ENCODE data around the gene SLC36A3.

SLC36A3 gene

GRCh38 chr5:151267491-151268260 is 35.9 kb downstream of the SLC36A3 start:
- H4K91ac ChIP-seq (ENCODE audit: low read depth, low read length), result no peak overlapping the region
- no peak overlapping the region for H2AK5ac ChIP-seq (ENCODE audit: low read length)
- H2BK120ac ChIP-seq (ENCODE audit: insufficient read depth, low read length, poor library complexity), result no peak overlapping the region
- no peak overlapping the region for H3K14ac ChIP-seq (ENCODE audit: low read length)
- DNase-seq, result peak; percentile 86 to 94
- no peak overlapping the region for H3K9ac ChIP-seq (ENCODE audit: low read length)
- H3K9me3 ChIP-seq (ENCODE audit: insufficient read depth, low read depth, low read length), result no peaks in the 10 kb centered on the region
- peaks cover 20 to 33% of the 10 kb centered on the region in 2 experiments for H3K4me1 ChIP-seq (ENCODE audit: control insufficient read depth in 1 of 2, insufficient read depth in 2 of 2, low read length in 2 of 2)
- H2AFZ ChIP-seq (ENCODE audit: insufficient read depth, low read length, poor library complexity), result no peak overlapping the region
- no CpG with 5 or more reads among the region's 11 CpGs for WGBS (ENCODE audit: extremely low coverage, insufficient coverage, insufficient read length)
- peaks cover 3 to 8% of the 10 kb centered on the region in 2 experiments for H3K36me3 ChIP-seq (ENCODE audit: control insufficient read depth in 1 of 2, insufficient read depth in 2 of 2, low read length in 2 of 2)
- no peak overlapping the region for H3K4me2 ChIP-seq (ENCODE audit: low read length)
- no peak overlapping the region for H3K18ac ChIP-seq (ENCODE audit: low read length)
- H2BK12ac ChIP-seq (ENCODE audit: low read length), result no peak overlapping the region
- H4K12ac ChIP-seq (ENCODE audit: low read depth, low read length), result no peak overlapping the region
- H2BK5ac ChIP-seq (ENCODE audit: low read depth, low read length, poor library complexity), result no peak overlapping the region
- peaks cover 2% of the 10 kb centered on the region for H3K79me1 ChIP-seq (ENCODE audit: low read length)
- H4K8ac ChIP-seq (ENCODE audit: low read depth, low read length), result no peak overlapping the region
- H3K27me3 ChIP-seq (ENCODE audit: insufficient read depth, low read length), result no peaks in the 10 kb centered on the region
- no peak overlapping the region for H3K4ac ChIP-seq (ENCODE audit: low read depth, low read length)
- H3K79me2 ChIP-seq (ENCODE audit: control insufficient read depth, insufficient read depth, low read length, poor library complexity), result no peaks in the 10 kb centered on the region
- no peak overlapping the region for H3K4me3 ChIP-seq (ENCODE audit: low read depth, low read length)
- H3K23ac ChIP-seq (ENCODE audit: low read length), result no peak overlapping the region
- peak overlapping the region; percentile 9 for H3K27ac ChIP-seq (ENCODE audit: low read depth, low read length)

- Histone ChIP-seq H3K23ac (ENCODE audit: low read length) (no peak overlapping the region), H3K79me1 (ENCODE audit: low read length) (peaks cover 6% of the 10 kb centered on the region), H2AK5ac (ENCODE audit: low read length) (no peak overlapping the region), H3K14ac (ENCODE audit: low read length) (peak overlapping the region; percentile 60), H3K79me2 (ENCODE audit: control insufficient read depth, insufficient read depth, low read length, poor library complexity) (peaks cover 3% of the 10 kb centered on the region), H2AFZ (ENCODE audit: insufficient read depth, low read length, poor library complexity) (no peak overlapping the region), H3K36me3 (ENCODE audit: control insufficient read depth in 1 of 2, insufficient read depth in 2 of 2, low read length in 2 of 2) (peaks cover 7 to 10% of the 10 kb centered on the region in 2 experiments), H3K4me2 (ENCODE audit: low read length) (no peak overlapping the region), H3K18ac (ENCODE audit: low read length) (peak overlapping the region; percentile 27), H2BK120ac (ENCODE audit: insufficient read depth, low read length, poor library complexity) (no peak overlapping the region), H3K27me3 (ENCODE audit: insufficient read depth, low read length) (no peaks in the 10 kb centered on the region), H3K4ac (ENCODE audit: low read depth, low read length) (no peak overlapping the region), H4K12ac (ENCODE audit: low read depth, low read length) (no peak overlapping the region), H3K9ac (ENCODE audit: low read length) (no peak overlapping the region), H2BK5ac (ENCODE audit: low read depth, low read length, poor library complexity) (no peak overlapping the region), H3K9me3 (ENCODE audit: insufficient read depth, low read depth, low read length) (no peaks in the 10 kb centered on the region), H4K8ac (ENCODE audit: low read depth, low read length) (no peak overlapping the region), H2BK12ac (ENCODE audit: low read length) (peak overlapping the region; percentile 52), H3K4me1 (ENCODE audit: control insufficient read depth in 1 of 2, insufficient read depth in 2 of 2, low read length in 2 of 2) (peaks cover 20 to 30% of the 10 kb centered on the region in 2 experiments), H3K4me3 (ENCODE audit: low read depth, low read length) (no peak overlapping the region), H3K27ac (ENCODE audit: low read depth, low read length) (no peak overlapping the region), H4K91ac (ENCODE audit: low read depth, low read length) (no peak overlapping the region)
- DNase-seq, result peak in 1 of 2 donors; percentile 38
- no CpG with 5 or more reads among the region's 1 CpG for WGBS (ENCODE audit: extremely low coverage, insufficient coverage, insufficient read length)
Measured at GRCh38 chr5:151264113-151264512, 39.5 kb downstream of the SLC36A3 start.

- Histone ChIP-seq H4K12ac (ENCODE audit: low read depth, low read length) (no peak overlapping the region), H2AK5ac (ENCODE audit: low read length) (no peak overlapping the region), H3K9ac (ENCODE audit: low read length) (no peak overlapping the region), H3K4me3 (ENCODE audit: low read depth, low read length) (no peak overlapping the region), H3K79me1 (ENCODE audit: low read length) (peaks cover 16% of the 10 kb centered on the region), H4K91ac (ENCODE audit: low read depth, low read length) (no peak overlapping the region), H3K14ac (ENCODE audit: low read length) (no peak overlapping the region), H3K79me2 (ENCODE audit: control insufficient read depth, insufficient read depth, low read length, poor library complexity) (peaks cover 3% of the 10 kb centered on the region), H3K4me1 (ENCODE audit: control insufficient read depth in 1 of 2, insufficient read depth in 2 of 2, low read length in 2 of 2) (peaks cover 30 to 36% of the 10 kb centered on the region in 2 experiments), H3K27me3 (ENCODE audit: insufficient read depth, low read length) (no peaks in the 10 kb centered on the region), H3K4ac (ENCODE audit: low read depth, low read length) (no peak overlapping the region), H2BK120ac (ENCODE audit: insufficient read depth, low read length, poor library complexity) (no peak overlapping the region), H2BK5ac (ENCODE audit: low read depth, low read length, poor library complexity) (no peak overlapping the region), H3K23ac (ENCODE audit: low read length) (no peak overlapping the region), H4K8ac (ENCODE audit: low read depth, low read length) (no peak overlapping the region), H3K36me3 (ENCODE audit: control insufficient read depth in 1 of 2, insufficient read depth in 2 of 2, low read length in 2 of 2) (peaks cover 7 to 10% of the 10 kb centered on the region in 2 experiments), H3K18ac (ENCODE audit: low read length) (no peak overlapping the region), H3K27ac (ENCODE audit: low read depth, low read length) (no peak overlapping the region), H3K9me3 (ENCODE audit: insufficient read depth, low read depth, low read length) (no peaks in the 10 kb centered on the region), H3K4me2 (ENCODE audit: low read length) (no peak overlapping the region), H2AFZ (ENCODE audit: insufficient read depth, low read length, poor library complexity) (no peak overlapping the region), H2BK12ac (ENCODE audit: low read length) (no peak overlapping the region)
- DNase-seq, result no peak
- WGBS (ENCODE audit: extremely low coverage, insufficient coverage, insufficient read length), result no CpG with 5 or more reads among the region's 3 CpGs
Measured at GRCh38 chr5:151262532-151262931, 41.0 kb downstream of the SLC36A3 start.

GRCh38 chr5:151259931-151260330 is 43.6 kb downstream of the SLC36A3 start:
- Histone ChIP-seq H3K36me3 (ENCODE audit: control insufficient read depth in 1 of 2, insufficient read depth in 2 of 2, low read length in 2 of 2) (peaks cover 4% of the 10 kb centered on the region in 2 experiments), H4K91ac (ENCODE audit: low read depth, low read length) (peak overlapping the region; percentile 81), H3K4me3 (ENCODE audit: low read depth, low read length) (no peak overlapping the region), H4K8ac (ENCODE audit: low read depth, low read length) (no peak overlapping the region), H2BK120ac (ENCODE audit: insufficient read depth, low read length, poor library complexity) (peak overlapping the region; percentile 46), H3K79me1 (ENCODE audit: low read length) (peaks cover 22% of the 10 kb centered on the region), H3K27ac (ENCODE audit: low read depth, low read length) (no peak overlapping the region), H2AFZ (ENCODE audit: insufficient read depth, low read length, poor library complexity) (no peak overlapping the region), H3K27me3 (ENCODE audit: insufficient read depth, low read length) (no peaks in the 10 kb centered on the region), H3K9me3 (ENCODE audit: insufficient read depth, low read depth, low read length) (no peaks in the 10 kb centered on the region), H3K9ac (ENCODE audit: low read length) (no peak overlapping the region), H3K4me2 (ENCODE audit: low read length) (no peak overlapping the region), H2BK5ac (ENCODE audit: low read depth, low read length, poor library complexity) (peak overlapping the region; percentile 20), H3K18ac (ENCODE audit: low read length) (peak overlapping the region; percentile 77), H2BK12ac (ENCODE audit: low read length) (peak overlapping the region; percentile 94), H3K79me2 (ENCODE audit: control insufficient read depth, insufficient read depth, low read length, poor library complexity) (peaks cover 3% of the 10 kb centered on the region), H3K4ac (ENCODE audit: low read depth, low read length) (peak overlapping the region; percentile 72), H2AK5ac (ENCODE audit: low read length) (peak overlapping the region; percentile 96), H3K14ac (ENCODE audit: low read length) (peak overlapping the region; percentile 68), H3K23ac (ENCODE audit: low read length) (no peak overlapping the region), H3K4me1 (ENCODE audit: control insufficient read depth in 1 of 2, insufficient read depth in 2 of 2, low read length in 2 of 2) (peaks cover 29 to 35% of the 10 kb centered on the region in 2 experiments), H4K12ac (ENCODE audit: low read depth, low read length) (no peak overlapping the region)
- peak; percentile 79 to 87 for DNase-seq
- WGBS (ENCODE audit: extremely low coverage, insufficient coverage, insufficient read length), result no CpG with 5 or more reads among the region's 4 CpGs
